HG02642 (cell line): ENCODE data around the gene APC.
A peak's percentile ranks its signal among the peaks of the same experiment; 100 is the strongest.
"Not testable (repeated sequence)": the region's sequence is repeated elsewhere in the genome, so short reads cannot be mapped to it uniquely, and the experiment has no call there.

ENCODE experiments used
- ATAC-seq: cut with Tn5 transposase; IDR thresholded peaks from one replicate; pipeline ENCODE4 v1.9.1; 2021; ENCODE audit warnings: mild to moderate bottlenecking; ENCODE audit not compliant: unreplicated experiment, poor library complexity

APC gene

GRCh38 chr5:112713206-112713605, 24.5 kb upstream of the APC start:
- ATAC-seq, result no peak

- not testable (repeated sequence) for ATAC-seq
Measured at GRCh38 chr5:112716895-112717294, 20.8 kb upstream of the APC start.

- no peak for ATAC-seq
Measured at GRCh38 chr5:112717506-112718082, 20.1 kb upstream of the APC start.

GRCh38 chr5:112718344-112718743, 19.3 kb upstream of the APC start:
- no peak for ATAC-seq

GRCh38 chr5:112720576-112720975, 17.1 kb upstream of the APC start:
- ATAC-seq, result no peak

- ATAC-seq, result no peak
Measured at GRCh38 chr5:112724901-112725300, 12.8 kb upstream of the APC start.

GRCh38 chr5:112729630-112730029, 8.1 kb upstream of the APC start:
- no peak for ATAC-seq

- no peak for ATAC-seq
Measured at GRCh38 chr5:112732131-112732530, 5.6 kb upstream of the APC start.

GRCh38 chr5:112733586-112733985, 4.1 kb upstream of the APC start:
- ATAC-seq, result no peak

GRCh38 chr5:112734597-112734996, 3.1 kb upstream of the APC start:
- no peak for ATAC-seq

GRCh38 chr5:112735702-112736101, 2.0 kb upstream of the APC start:
- ATAC-seq, result no peak

- ATAC-seq, result no peak
Measured at GRCh38 chr5:112737070-112737462, 619 bp upstream of the APC start.

- peak; percentile 16 for ATAC-seq
Measured at GRCh38 chr5:112738191-112738560, 491 bp downstream of the APC start.

- ATAC-seq, result no peak
Measured at GRCh38 chr5:112742424-112742823, 4.7 kb downstream of the APC start.

GRCh38 chr5:112743631-112744030, 5.9 kb downstream of the APC start:
- ATAC-seq, result no peak

- no peak for ATAC-seq
Measured at GRCh38 chr5:112752335-112752734, 14.7 kb downstream of the APC start.

GRCh38 chr5:112755703-112756102, 18.0 kb downstream of the APC start:
- no peak for ATAC-seq

- peak; percentile 87 for ATAC-seq
Measured at GRCh38 chr5:112757468-112758208, 20.0 kb downstream of the APC start.

GRCh38 chr5:112758676-112759075, 21.0 kb downstream of the APC start:
- no peak for ATAC-seq

- no peak for ATAC-seq
Measured at GRCh38 chr5:112762113-112762810, 24.6 kb downstream of the APC start.

GRCh38 chr5:112763165-112763564, 25.5 kb downstream of the APC start:
- ATAC-seq, result no peak

- ATAC-seq, result no peak
Measured at GRCh38 chr5:112772124-112772523, 34.4 kb downstream of the APC start.
